ENCODE measurements around the gene MAP7D2. TPM values are rescaled to one million over a fixed set of nuclear protein-coding genes. Genes with fewer than 3 reads are reported as not detected.
A peak's percentile ranks its signal among the peaks of the same experiment; 100 is the strongest.
"Not testable (repeated sequence)": the region's sequence is repeated elsewhere in the genome, so short reads cannot be mapped to it uniquely, and the experiment has no call there.

MAP7D2 gene
- total and polyA plus RNA-seq, 5 donors from 2014 or later, result 0.22 to 0.99 (median 0.30) TPM; not detected in 2

GRCh38 chrX:20130357-20130756 is 13.7 kb upstream of the MAP7D2 start:
- Histone ChIP-seq H3K4me1 (ENCODE audit: control insufficient read depth, insufficient read depth, low read length, poor library complexity, severe bottlenecking) (no peaks in the 10 kb centered on the region), H3K27ac (ENCODE audit: insufficient read depth, low read length, poor library complexity, severe bottlenecking) (no peak overlapping the region), H3K4me3 (ENCODE audit: low read depth, low read length) (no peak overlapping the region), H3K27me3 (ENCODE audit: control insufficient read depth, insufficient read depth, low read length) (no peaks in the 10 kb centered on the region), H3K9me3 (ENCODE audit: control insufficient read depth in 2 of 2, low read length in 2 of 2) (no peaks in the 10 kb centered on the region), H3K36me3 (ENCODE audit: control insufficient read depth, insufficient read depth, low read length) (peaks cover 56% of the 10 kb centered on the region)
- H3K27ac Mint-ChIP-seq, result no peak overlapping the region
- H3K4me1 Mint-ChIP-seq, result peaks cover 0 to 19% (median 8%) of the 10 kb centered on the region in 4 donors
- ATAC-seq (ENCODE audit: low read depth in 2 of 2) (no peak), DNase-seq (no peak)
- H3K27me3 Mint-ChIP-seq, result no peaks in the 10 kb centered on the region
- H3K9me3 Mint-ChIP-seq, result no peaks in the 10 kb centered on the region
- peaks cover 27% of the 10 kb centered on the region for H3K36me3 Mint-ChIP-seq
- H3K4me3 Mint-ChIP-seq, result no peak overlapping the region

DNA sequence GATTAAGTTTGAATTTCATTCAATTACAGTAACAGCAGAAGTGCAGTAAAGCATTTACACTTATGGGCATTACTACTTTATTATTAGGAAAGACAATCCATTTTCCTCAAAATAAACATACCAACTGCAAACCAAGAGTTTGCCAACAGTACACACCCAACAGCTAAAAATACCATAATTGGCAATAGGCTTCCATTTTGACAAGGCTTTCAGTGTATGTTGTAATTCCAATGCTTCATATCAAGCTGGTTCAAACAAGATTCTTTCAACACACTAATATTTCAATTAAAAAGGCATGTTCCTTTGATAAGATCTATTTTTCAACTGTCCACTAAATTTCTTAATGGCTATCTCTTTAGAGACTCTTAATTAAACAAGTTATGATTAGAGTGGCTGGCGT is 12.8 kb upstream of the MAP7D2 start:
- Mint-ChIP-seq H3K4me1 (peaks cover 0 to 16% (median 7%) of the 10 kb centered on the region in 4 donors), H3K27me3 (no peaks in the 10 kb centered on the region), H3K4me3 (no peak overlapping the region), H3K36me3 (peaks cover 24% of the 10 kb centered on the region), H3K27ac (no peak overlapping the region), H3K9me3 (no peaks in the 10 kb centered on the region)
- Histone ChIP-seq H3K27ac (ENCODE audit: insufficient read depth, low read length, poor library complexity, severe bottlenecking) (no peak overlapping the region), H3K4me3 (ENCODE audit: low read depth, low read length) (no peak overlapping the region), H3K9me3 (ENCODE audit: control insufficient read depth in 2 of 2, low read length in 2 of 2) (no peaks in the 10 kb centered on the region), H3K27me3 (ENCODE audit: control insufficient read depth, insufficient read depth, low read length) (no peaks in the 10 kb centered on the region), H3K36me3 (ENCODE audit: control insufficient read depth, insufficient read depth, low read length) (peaks cover 51% of the 10 kb centered on the region), H3K4me1 (ENCODE audit: control insufficient read depth, insufficient read depth, low read length, poor library complexity, severe bottlenecking) (no peaks in the 10 kb centered on the region)
- DNase-seq, result no peak
- no peak for ATAC-seq (ENCODE audit: low read depth in 2 of 2)

- ATAC-seq (ENCODE audit: low read depth in 2 of 2), result no peak
- H3K36me3 ChIP-seq (ENCODE audit: control insufficient read depth, insufficient read depth, low read length), result peaks cover 49% of the 10 kb centered on the region
- H3K9me3 Mint-ChIP-seq, result no peaks in the 10 kb centered on the region
- peak overlapping the region in 2 of 3 donors; percentile 17 to 43 for H3K27ac Mint-ChIP-seq
- no peaks in the 10 kb centered on the region for H3K27me3 Mint-ChIP-seq
- no peak overlapping the region for H3K27ac ChIP-seq (ENCODE audit: insufficient read depth, low read length, poor library complexity, severe bottlenecking)
- H3K4me1 ChIP-seq (ENCODE audit: control insufficient read depth, insufficient read depth, low read length, poor library complexity, severe bottlenecking), result no peaks in the 10 kb centered on the region
- peaks cover 0 to 15% (median 7%) of the 10 kb centered on the region in 4 donors for H3K4me1 Mint-ChIP-seq
- H3K4me3 Mint-ChIP-seq, result no peak overlapping the region
- H3K36me3 Mint-ChIP-seq, result peaks cover 24% of the 10 kb centered on the region
- H3K9me3 ChIP-seq (ENCODE audit: control insufficient read depth in 2 of 2, low read length in 2 of 2), result no peaks in the 10 kb centered on the region
- DNase-seq, result no peak
- no peaks in the 10 kb centered on the region for H3K27me3 ChIP-seq (ENCODE audit: control insufficient read depth, insufficient read depth, low read length)
- no peak overlapping the region for H3K4me3 ChIP-seq (ENCODE audit: low read depth, low read length)
Observed at GRCh38 chrX:20128670-20129069, 12.0 kb upstream of the MAP7D2 start.

DNA sequence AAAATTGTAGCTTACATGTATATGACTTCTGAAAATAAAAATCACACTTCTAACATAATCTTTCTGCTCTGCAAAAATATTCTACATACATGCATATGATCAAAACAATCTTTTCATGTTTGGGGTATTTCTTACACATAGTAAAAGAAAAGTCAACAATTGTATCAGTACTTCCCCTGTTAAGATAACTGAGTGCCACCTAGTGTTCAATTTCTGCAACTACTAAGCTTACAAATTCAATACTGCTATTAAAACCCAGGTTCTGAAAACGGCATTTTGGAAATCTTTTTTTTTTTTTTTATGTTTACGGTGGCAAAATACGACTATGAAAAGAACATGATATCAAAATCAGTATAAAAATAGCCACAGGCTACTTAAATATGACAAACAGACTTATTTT is 10.7 kb upstream of the MAP7D2 start:
- peaks cover 0 to 13% (median 1%) of the 10 kb centered on the region in 4 donors for H3K4me1 Mint-ChIP-seq
- not testable (repeated sequence) for H3K4me3 ChIP-seq (ENCODE audit: low read depth, low read length); H3K9me3 ChIP-seq (ENCODE audit: control insufficient read depth in 2 of 2, low read length in 2 of 2); H3K27ac ChIP-seq (ENCODE audit: insufficient read depth, low read length, poor library complexity, severe bottlenecking); H3K27me3 ChIP-seq (ENCODE audit: control insufficient read depth, insufficient read depth, low read length); H3K27me3 Mint-ChIP-seq; H3K4me3 Mint-ChIP-seq; H3K27ac Mint-ChIP-seq; H3K4me1 ChIP-seq (ENCODE audit: control insufficient read depth, insufficient read depth, low read length, poor library complexity, severe bottlenecking); H3K9me3 Mint-ChIP-seq
- peak in 1 of 3 donors; percentile 28 for DNase-seq
- ATAC-seq (ENCODE audit: low read depth in 2 of 2), result peak; percentile 53 to 56
- peaks cover 38% of the 10 kb centered on the region for H3K36me3 ChIP-seq (ENCODE audit: control insufficient read depth, insufficient read depth, low read length)
- peaks cover 20% of the 10 kb centered on the region for H3K36me3 Mint-ChIP-seq

DNA sequence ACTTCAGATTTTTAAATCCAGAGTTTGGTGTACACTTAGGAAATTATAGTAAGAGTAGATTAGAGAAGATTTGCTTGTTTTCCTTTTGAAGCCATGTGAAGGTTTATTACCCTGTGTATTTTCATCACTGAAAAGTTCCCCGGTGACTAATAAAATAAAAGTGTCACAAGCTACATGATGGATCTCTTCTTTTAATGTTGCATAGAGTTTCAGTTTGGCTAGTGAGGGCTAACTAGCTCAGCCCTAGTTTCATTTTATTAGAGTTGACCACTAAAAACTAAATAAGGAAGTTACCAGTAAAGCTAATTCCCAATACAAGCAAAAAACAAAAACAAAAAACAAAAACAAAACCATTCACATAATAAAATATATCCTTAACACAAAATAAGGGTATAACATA is 10.1 kb upstream of the MAP7D2 start:
- H3K36me3 ChIP-seq (ENCODE audit: control insufficient read depth, insufficient read depth, low read length), result peaks cover 33% of the 10 kb centered on the region
- H3K4me1 ChIP-seq (ENCODE audit: control insufficient read depth, insufficient read depth, low read length, poor library complexity, severe bottlenecking); DNase-seq; H3K27me3 Mint-ChIP-seq; ATAC-seq (ENCODE audit: low read depth in 2 of 2); H3K27ac Mint-ChIP-seq; H3K4me3 Mint-ChIP-seq; H3K9me3 ChIP-seq (ENCODE audit: control insufficient read depth in 2 of 2, low read length in 2 of 2); H3K9me3 Mint-ChIP-seq; H3K4me1 Mint-ChIP-seq; H3K27me3 ChIP-seq (ENCODE audit: control insufficient read depth, insufficient read depth, low read length); H3K4me3 ChIP-seq (ENCODE audit: low read depth, low read length); H3K27ac ChIP-seq (ENCODE audit: insufficient read depth, low read length, poor library complexity, severe bottlenecking): not testable (repeated sequence)
- H3K36me3 Mint-ChIP-seq, result peaks cover 18% of the 10 kb centered on the region

DNA sequence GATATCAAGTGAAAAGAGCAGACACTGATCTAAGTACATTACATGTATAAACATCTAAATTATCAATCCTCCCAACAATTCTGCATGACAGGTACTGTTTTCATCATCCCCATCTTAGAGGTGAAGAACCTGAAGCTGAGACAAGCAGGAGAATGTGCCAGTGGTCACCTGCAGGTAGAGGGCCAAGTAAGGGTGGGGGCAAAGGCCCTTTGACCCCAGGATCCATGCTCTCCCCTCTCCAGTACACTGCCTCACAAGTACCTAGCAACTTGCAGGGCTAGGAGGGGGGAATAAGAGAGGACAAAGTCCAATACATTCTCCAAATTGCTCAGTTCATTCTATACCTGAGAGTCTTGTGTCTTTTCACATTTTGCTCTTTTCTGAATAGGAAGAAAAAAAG is 8.3 kb upstream of the MAP7D2 start:
- Mint-ChIP-seq H3K4me3 (no peak overlapping the region), H3K4me1 (peaks cover 0 to 4% (median 0%) of the 10 kb centered on the region in 4 donors), H3K9me3 (no peaks in the 10 kb centered on the region), H3K36me3 (peaks cover 14% of the 10 kb centered on the region), H3K27me3 (no peaks in the 10 kb centered on the region), H3K27ac (peak overlapping the region in 1 of 3 donors; percentile 29)
- no peak overlapping the region for H3K27ac ChIP-seq (ENCODE audit: insufficient read depth, low read length, poor library complexity, severe bottlenecking)
- no peak overlapping the region for H3K4me3 ChIP-seq (ENCODE audit: low read depth, low read length)
- no peaks in the 10 kb centered on the region for H3K9me3 ChIP-seq (ENCODE audit: control insufficient read depth in 2 of 2, low read length in 2 of 2)
- ATAC-seq (ENCODE audit: low read depth in 2 of 2) (no peak), DNase-seq (no peak)
- no peaks in the 10 kb centered on the region for H3K27me3 ChIP-seq (ENCODE audit: control insufficient read depth, insufficient read depth, low read length)
- no peaks in the 10 kb centered on the region for H3K4me1 ChIP-seq (ENCODE audit: control insufficient read depth, insufficient read depth, low read length, poor library complexity, severe bottlenecking)
- H3K36me3 ChIP-seq (ENCODE audit: control insufficient read depth, insufficient read depth, low read length), result peaks cover 20% of the 10 kb centered on the region

DNA sequence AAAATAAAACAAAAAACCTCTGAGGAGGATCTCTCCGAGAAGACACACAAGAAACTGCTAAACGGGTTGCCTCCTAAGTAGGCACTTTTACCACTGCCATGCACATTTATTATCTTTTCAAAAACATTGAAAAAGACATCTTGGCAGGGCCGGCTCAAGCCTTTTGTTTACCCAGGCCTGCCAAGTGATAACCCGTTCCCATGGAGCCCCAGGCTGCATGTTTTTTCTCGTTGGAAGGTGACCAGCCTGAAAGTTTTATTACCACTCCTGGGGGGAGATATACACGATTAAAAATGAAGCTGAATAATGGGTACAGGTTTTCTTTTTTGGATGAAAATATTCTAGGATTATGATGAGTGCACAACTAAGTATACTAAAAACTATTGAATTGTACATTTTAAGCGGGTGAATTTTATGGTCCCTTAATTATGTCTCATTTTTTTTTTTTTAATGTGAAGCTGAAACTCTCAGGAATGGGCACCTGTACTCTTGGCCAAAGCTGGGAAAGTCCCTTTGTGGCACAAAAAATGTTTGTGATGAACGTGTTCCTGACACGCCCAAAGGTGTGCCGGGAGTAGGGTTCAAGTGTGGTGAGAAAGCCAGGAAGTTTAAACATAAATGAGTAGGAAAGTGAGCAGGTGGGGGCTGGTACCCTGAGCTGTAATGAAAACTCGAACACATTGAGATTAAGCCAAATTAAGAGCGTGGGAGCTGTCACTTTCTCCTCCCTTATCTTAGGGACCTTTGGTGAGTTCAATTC is 1.5 kb upstream of the MAP7D2 start:
- Mint-ChIP-seq H3K27me3 (peaks cover 8% of the 10 kb centered on the region), H3K4me3 (no peak overlapping the region), H3K36me3 (no peaks in the 10 kb centered on the region), H3K4me1 (peaks cover 0 to 5% (median 2%) of the 10 kb centered on the region in 4 donors), H3K27ac (no peak overlapping the region), H3K9me3 (no peaks in the 10 kb centered on the region)
- Histone ChIP-seq H3K9me3 (ENCODE audit: control insufficient read depth in 2 of 2, low read length in 2 of 2) (no peaks in the 10 kb centered on the region), H3K4me3 (ENCODE audit: low read depth, low read length) (no peak overlapping the region), H3K27ac (ENCODE audit: insufficient read depth, low read length, poor library complexity, severe bottlenecking) (no peak overlapping the region), H3K36me3 (ENCODE audit: control insufficient read depth, insufficient read depth, low read length) (no peaks in the 10 kb centered on the region), H3K4me1 (ENCODE audit: control insufficient read depth, insufficient read depth, low read length, poor library complexity, severe bottlenecking) (peaks cover 4% of the 10 kb centered on the region), H3K27me3 (ENCODE audit: control insufficient read depth, insufficient read depth, low read length) (peaks cover 6% of the 10 kb centered on the region)
- no peak for DNase-seq
- ATAC-seq (ENCODE audit: low read depth in 2 of 2), result no peak

- peaks cover 4% of the 10 kb centered on the region for H3K4me1 ChIP-seq (ENCODE audit: control insufficient read depth, insufficient read depth, low read length, poor library complexity, severe bottlenecking)
- no peak overlapping the region for H3K27ac ChIP-seq (ENCODE audit: insufficient read depth, low read length, poor library complexity, severe bottlenecking)
- Mint-ChIP-seq H3K4me3 (peak overlapping the region in 1 of 4 donors; percentile 38), H3K36me3 (no peaks in the 10 kb centered on the region), H3K9me3 (no peaks in the 10 kb centered on the region), H3K27me3 (peaks cover 8% of the 10 kb centered on the region), H3K4me1 (peaks cover 0 to 5% (median 0%) of the 10 kb centered on the region in 4 donors), H3K27ac (peak overlapping the region in 1 of 3 donors; percentile 47)
- H3K9me3 ChIP-seq (ENCODE audit: control insufficient read depth in 2 of 2, low read length in 2 of 2), result no peaks in the 10 kb centered on the region
- no peak overlapping the region for H3K4me3 ChIP-seq (ENCODE audit: low read depth, low read length)
- DNase-seq, result no peak
- no peak for ATAC-seq (ENCODE audit: low read depth in 2 of 2)
- peaks cover 6% of the 10 kb centered on the region for H3K27me3 ChIP-seq (ENCODE audit: control insufficient read depth, insufficient read depth, low read length)
- H3K36me3 ChIP-seq (ENCODE audit: control insufficient read depth, insufficient read depth, low read length), result no peaks in the 10 kb centered on the region
Observed at GRCh38 chrX:20116087-20116576, 575 bp downstream of the MAP7D2 start.

Data from CD4-positive, CD25-positive, alpha-beta regulatory T cell (primary cell).